HepG2 (cell line): ENCODE results near the gene ECE2. TPM values are rescaled to one million over a fixed set of nuclear protein-coding genes. Genes with fewer than 3 reads are reported as not detected.

Experiments used
- ATAC-seq: fragments of 200-7000 bp; cut with Tn5 transposase; 3 replicates; pipeline ENCODE4 v1.9.1; 2020; ENCODE audit warnings: mild to moderate bottlenecking, moderate library complexity
- BruUV-seq: library from RNA; stranded (reverse); fragments of 400-500 nt; replicated peaks from 2 replicates; lab custom pipeline; 2021; lab: Mats Ljungman, UMichigan
- CTCF ChIA-PET: fragments of 300-600 bp; formaldehyde crosslinking; extraction: SDS; loops from one replicate; lab custom pipeline; 2021; ENCODE audit warnings: low total read pairs, inconsistent platforms, low intra/inter-chr PET ratio; lab: Yijun Ruan, JAX
- POLR2A ChIA-PET: fragments of 350-600 bp; sonication (Branson Sonifier 250); formaldehyde crosslinking; loops from one replicate; lab custom pipeline; 2020; ENCODE audit warnings: antibody characterized with exemption, inconsistent platforms; lab: Yijun Ruan, JAX
- DNase-seq: peaks from one replicate; pipeline ENCODE4 v3.0.0-alpha.2; 2015; ENCODE audit warnings: low spot score
- FAIRE-seq: peaks from 3 replicates; lab custom pipeline; 2011; peaks lifted over from hg19 to GRCh38; lab: Jason Lieb, UNC
- H2AFZ ChIP-seq: one replicate; pipeline ENCODE4 v1.6.1; 2011; ENCODE audit warnings: low read length, inconsistent platforms
- H3K27ac ChIP-seq: fragments of 300-600 bp; 3 replicates; pipeline ENCODE4 v1.8.0; 2011; ENCODE audit warnings: mixed run types, mild to moderate bottlenecking, mixed read lengths, low read length, inconsistent platforms; ENCODE audit not compliant: insufficient read depth; ENCODE audit errors: extremely low read length
- H3K27me3 ChIP-seq, 2 experiments: fragments of 200-600 bp in 1 of 2; 2 replicates in 1 of 2; 3 replicates in 1 of 2; pipeline versions ENCODE4 v1.6.0 to v1.8.0; 2011; ENCODE audit warnings: low read length in 2 of 2, mild to moderate bottlenecking in 2 of 2, moderate library complexity in 2 of 2, inconsistent platforms in 1 of 2; ENCODE audit not compliant: insufficient read depth in 2 of 2, control insufficient read depth in 1 of 2
- H3K36me3 ChIP-seq, 2 experiments: fragments of 200-600 bp in 1 of 2; replicated peaks in 1 of 2; 2 replicates in 1 of 2; 3 replicates in 1 of 2; pipeline versions ENCODE4 v1.5.1 to v1.8.0; 2011; ENCODE audit warnings: low read length in 2 of 2, inconsistent platforms in 1 of 2; ENCODE audit not compliant: insufficient read depth in 2 of 2, control insufficient read depth in 1 of 2
- H3K4me1 ChIP-seq: 2 replicates; pipeline ENCODE4 v1.5.1; 2012; ENCODE audit warnings: low read length, inconsistent platforms; ENCODE audit not compliant: insufficient read depth
- H3K4me2 ChIP-seq: 2 replicates; pipeline ENCODE4 v1.6.0; 2011; ENCODE audit warnings: low read depth, low read length, inconsistent platforms
- H3K4me3 ChIP-seq, 3 experiments: fragments of 200-600 bp in 1 of 3; sonication (generic), shearing (Covaris generic) in 1 of 3; replicated peaks in 1 of 3; 2 replicates each; pipeline ENCODE4 v1.5.1; 2011 to 2016; ENCODE audit warnings: low read length in 3 of 3, inconsistent platforms in 2 of 3, low read depth in 2 of 3, mild to moderate bottlenecking in 2 of 3, control low read depth in 1 of 3, mixed read lengths in 1 of 3; ENCODE audit not compliant: insufficient read depth in 1 of 3
- H3K79me2 ChIP-seq: one replicate; pipeline ENCODE4 v1.6.1; 2011; ENCODE audit warnings: low read length, inconsistent platforms; ENCODE audit not compliant: insufficient read depth
- H3K9ac ChIP-seq: 2 replicates; pipeline ENCODE4 v1.6.0; 2011; ENCODE audit warnings: mild to moderate bottlenecking, low read depth, low read length, inconsistent platforms; ENCODE audit not compliant: insufficient read depth
- H3K9me3 ChIP-seq: 2 replicates; pipeline ENCODE4 v1.5.1; 2012; ENCODE audit warnings: mild to moderate bottlenecking, low read length
- H4K20me1 ChIP-seq: 2 replicates; pipeline ENCODE4 v1.6.0; 2011; ENCODE audit warnings: inconsistent platforms, mild to moderate bottlenecking, low read length, moderate library complexity; ENCODE audit not compliant: insufficient read depth
- SALL1 ChIP-seq: sonication (generic); formaldehyde crosslinking; IDR thresholded peaks from 2 replicates; pipeline ENCODE4 v1.8.0; 2022; ENCODE audit warnings: mild to moderate bottlenecking, missing genetic modification reagents
- ZNF407 ChIP-seq: sonication (generic); formaldehyde crosslinking; IDR thresholded peaks from one replicate; pipeline ENCODE4 v1.5.1; 2020; ENCODE audit warnings: mild to moderate bottlenecking, missing genetic modification reagents; ENCODE audit errors: not compliant biosample characterization
- WGBS: methylation state at CpG from one replicate; pipeline ENCODE4 v1.1.6; 2017; ENCODE audit warnings: low lambda C conversion rate; 5-methylcytosine and 5-hydroxymethylcytosine counted together
- in situ Hi-C: cut with HindIII; loops from 2 replicates; pipeline ENCODE4 v1.10.0; 2017; ENCODE audit warnings: low pct_unique_long_range_greater_than_20kb; ENCODE audit not compliant: extremely low pct_ligation_motif_present
- intact Hi-C: fragments of 100-400 bp; cut with micrococcal nuclease; formaldehyde crosslinking; loops from one replicate; pipeline ENCODE4 v1.10.0; 2022; ENCODE audit not compliant: unreplicated experiment
- polyA plus RNA-seq, 8 experiments: library from polyadenylated mRNA; depleted of rRNA in 3 of 8; stranded (reverse) in 7 of 8; unstranded in 1 of 8; fragments of >200 nt; fragmentation: Illumina TruSeq in 4 of 8; extraction: Trizol in 4 of 8; gene quantifications; 2 replicates each; pipeline versions ENCODE4 v1.2.1 to v1.2.3, GENCODE V29; 2011 to 2016; ENCODE audit warnings: low read depth in 4 of 8, missing spikeins in 1 of 8, mixed read lengths in 1 of 8; ENCODE audit not compliant: insufficient read depth in 1 of 8
- total RNA-seq, 5 experiments: library from RNA; depleted of rRNA; stranded (reverse); fragments of >200 nt; fragmentation: Illumina TruSeq; extraction: Trizol; gene quantifications; 2 replicates each; pipeline ENCODE4 v1.2.3, GENCODE V29; 2016; ENCODE audit warnings: low read depth in 1 of 5
- TF ChIP-seq, protein P1 (sequence below): sonication (generic); IDR thresholded peaks from 2 replicates; pipeline ENCODE4 v1.6.1; 2016; ENCODE audit warnings: low read depth, borderline replicate concordance
- TF ChIP-seq, protein P2 (sequence below): sonication (generic); formaldehyde crosslinking; IDR thresholded peaks from 2 replicates; pipeline ENCODE4 v1.9.0; 2022; ENCODE audit warnings: missing genetic modification reagents, mild to moderate bottlenecking, borderline replicate concordance
- TF ChIP-seq, protein P3 (sequence below), 2 experiments: sonication (generic) in 1 of 2; formaldehyde crosslinking in 1 of 2; IDR thresholded peaks; 2 replicates each; pipeline versions ENCODE4 v1.4.0 to v1.6.1; 2016 to 2020; ENCODE audit warnings: borderline replicate concordance in 1 of 2, low read depth in 1 of 2, mild to moderate bottlenecking in 1 of 2, missing genetic modification reagents in 1 of 2

ECE2 gene
- total and polyA plus RNA-seq, 2 of the 13 experiments (the other 11 are each of a cell fraction or from before 2014, with no cell fraction given), result not detected

- in situ Hi-C loops, result loop anchor here (5.0 kb wide), 1 partner anchor 333 kb away; no protein-coding TSS in a partner anchor
- ATAC-seq (peak; percentile 58), DNase-seq (peak; percentile 20), FAIRE-seq (no peak)
- Histone ChIP-seq H3K4me3 (peak overlapping the region; percentile 56 to 80 (median 69)), H2AFZ (no peak overlapping the region), H3K4me2 (peak overlapping the region; percentile 98), H3K36me3 (no peaks in the 10 kb centered on the region), H3K9me3 (no peaks in the 10 kb centered on the region), H3K4me1 (peaks cover 11% of the 10 kb centered on the region; the same call in 1 of the 2 replicates), H3K27me3 (peaks cover 14 to 68% of the 10 kb centered on the region in 2 experiments; a peak in 4 of 5 replicates), H3K79me2 (no peaks in the 10 kb centered on the region), H3K27ac (no peak overlapping the region), H3K9ac (no peak overlapping the region), H4K20me1 (peaks cover 5% of the 10 kb centered on the region; the same call in 1 of the 2 replicates)
- CTCF ChIA-PET, result interaction anchor here (1.5 kb wide), 2 partner anchors 12 to 20 kb away, joined by 6 to 8 read pairs; partner anchors contain the start of gene EEF1AKMT4
- intact Hi-C loops, result no loop called here
- WGBS, result no CpG with 5 or more reads among the region's 61 CpGs
- POLR2A ChIA-PET, result interaction anchor here (0.8 to 2.1 kb wide), 5 partner anchors 10 to 85 kb away, joined by 3 to 8 read pairs (median 4); partner anchors contain the start of gene DVL3
- BruUV-seq, result no TSS peak
- TF ChIP-seq, protein P1, sequence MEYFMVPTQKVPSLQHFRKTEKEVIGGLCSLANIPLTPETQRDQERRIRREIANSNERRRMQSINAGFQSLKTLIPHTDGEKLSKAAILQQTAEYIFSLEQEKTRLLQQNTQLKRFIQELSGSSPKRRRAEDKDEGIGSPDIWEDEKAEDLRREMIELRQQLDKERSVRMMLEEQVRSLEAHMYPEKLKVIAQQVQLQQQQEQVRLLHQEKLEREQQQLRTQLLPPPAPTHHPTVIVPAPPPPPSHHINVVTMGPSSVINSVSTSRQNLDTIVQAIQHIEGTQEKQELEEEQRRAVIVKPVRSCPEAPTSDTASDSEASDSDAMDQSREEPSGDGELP, result peak; percentile 82; the same call in 1 of the 2 replicates
- peak; percentile 21 for TF ChIP-seq ZNF407 (CRISPR knock-in tag)
- 0 out of 2 replicates have a peak, but pooled peaks have one; percentile 11 for TF ChIP-seq SALL1 (CRISPR knock-in tag)
- TF ChIP-seq, protein P2, sequence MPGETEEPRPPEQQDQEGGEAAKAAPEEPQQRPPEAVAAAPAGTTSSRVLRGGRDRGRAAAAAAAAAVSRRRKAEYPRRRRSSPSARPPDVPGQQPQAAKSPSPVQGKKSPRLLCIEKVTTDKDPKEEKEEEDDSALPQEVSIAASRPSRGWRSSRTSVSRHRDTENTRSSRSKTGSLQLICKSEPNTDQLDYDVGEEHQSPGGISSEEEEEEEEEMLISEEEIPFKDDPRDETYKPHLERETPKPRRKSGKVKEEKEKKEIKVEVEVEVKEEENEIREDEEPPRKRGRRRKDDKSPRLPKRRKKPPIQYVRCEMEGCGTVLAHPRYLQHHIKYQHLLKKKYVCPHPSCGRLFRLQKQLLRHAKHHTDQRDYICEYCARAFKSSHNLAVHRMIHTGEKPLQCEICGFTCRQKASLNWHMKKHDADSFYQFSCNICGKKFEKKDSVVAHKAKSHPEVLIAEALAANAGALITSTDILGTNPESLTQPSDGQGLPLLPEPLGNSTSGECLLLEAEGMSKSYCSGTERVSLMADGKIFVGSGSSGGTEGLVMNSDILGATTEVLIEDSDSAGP (CRISPR knock-in tag), result peak; percentile 47; the same call in 1 of the 2 replicates
- TF ChIP-seq, protein P3, sequence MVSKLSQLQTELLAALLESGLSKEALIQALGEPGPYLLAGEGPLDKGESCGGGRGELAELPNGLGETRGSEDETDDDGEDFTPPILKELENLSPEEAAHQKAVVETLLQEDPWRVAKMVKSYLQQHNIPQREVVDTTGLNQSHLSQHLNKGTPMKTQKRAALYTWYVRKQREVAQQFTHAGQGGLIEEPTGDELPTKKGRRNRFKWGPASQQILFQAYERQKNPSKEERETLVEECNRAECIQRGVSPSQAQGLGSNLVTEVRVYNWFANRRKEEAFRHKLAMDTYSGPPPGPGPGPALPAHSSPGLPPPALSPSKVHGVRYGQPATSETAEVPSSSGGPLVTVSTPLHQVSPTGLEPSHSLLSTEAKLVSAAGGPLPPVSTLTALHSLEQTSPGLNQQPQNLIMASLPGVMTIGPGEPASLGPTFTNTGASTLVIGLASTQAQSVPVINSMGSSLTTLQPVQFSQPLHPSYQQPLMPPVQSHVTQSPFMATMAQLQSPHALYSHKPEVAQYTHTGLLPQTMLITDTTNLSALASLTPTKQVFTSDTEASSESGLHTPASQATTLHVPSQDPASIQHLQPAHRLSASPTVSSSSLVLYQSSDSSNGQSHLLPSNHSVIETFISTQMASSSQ (IDR thresholded peaks at IDR 0.05; ENCODE audit: low read depth), result peak; percentile 65
- TF ChIP-seq, protein P3 (CRISPR knock-in tag; IDR thresholded peaks at IDR 0.05; ENCODE audit: borderline replicate concordance), result peak; percentile 94
Measured at GRCh38 chr3:184230081-184230602, 45.7 kb upstream of the ECE2 start.
